SK-N-MC (cell line): Measurements from ENCODE around the gene NUDC.
"Not testable (repeated sequence)": the region's sequence is repeated elsewhere in the genome, so short reads cannot be mapped to it uniquely, and the experiment has no call there.

ENCODE experiments used
- EZH2 ChIP-seq: fragments of 200-600 bp; sonication (generic); IDR thresholded peaks from one replicate; pipeline ENCODE4 v1.6.1; 2017; ENCODE audit warnings: antibody characterized with exemption
- POLR2AphosphoS5 ChIP-seq: IDR thresholded peaks from 2 replicates; pipeline ENCODE4 v1.6.1; 2012; ENCODE audit warnings: mild to moderate bottlenecking, low read depth, low read length, borderline replicate concordance

DNA sequence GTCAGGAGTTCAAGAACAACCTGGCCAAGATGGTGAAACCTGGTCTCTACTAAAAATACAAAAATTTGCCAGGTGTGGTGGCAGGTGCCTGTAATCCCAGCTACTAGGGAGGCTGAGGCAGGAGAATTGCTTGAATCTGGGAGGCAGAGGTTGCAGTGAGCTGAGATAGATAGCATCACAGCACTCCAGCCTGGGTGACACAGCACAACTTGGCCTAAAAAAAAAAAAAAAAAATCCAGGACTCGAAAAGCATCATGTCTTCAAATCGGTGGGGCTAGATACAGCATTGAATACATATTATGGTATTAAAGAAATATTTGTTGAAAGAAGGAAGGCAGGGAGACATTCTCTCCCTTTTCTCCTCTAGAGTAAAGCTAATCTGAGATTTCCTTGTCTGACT lies 48.4 kb upstream of the NUDC start:
- TF ChIP-seq EZH2, POLR2AphosphoS5: not testable (repeated sequence)
